GM12873 (cell line): ENCODE measurements around the gene PPP1R10.

Experiments used
- CTCF ChIP-seq: IDR thresholded peaks from 2 replicates; pipeline ENCODE4 v1.5.1; 2012; ENCODE audit warnings: low read depth, mild to moderate bottlenecking, moderate library complexity, low read length, control low read depth; ENCODE audit not compliant: insufficient read depth; ENCODE audit errors: missing control alignments

PPP1R10 gene

GRCh38 chr6:30570740-30571074 is 46.3 kb downstream of the PPP1R10 start:
- no peak for TF ChIP-seq CTCF

- TF ChIP-seq CTCF, result no peak
These were observed 46.8 kb downstream of the PPP1R10 start for GRCh38 chr6:30570263-30570662.

- TF ChIP-seq CTCF, result no peak
These were observed 48.8 kb downstream of the PPP1R10 start for GRCh38 chr6:30568245-30568644.

- TF ChIP-seq CTCF, result no peak
These were observed 51.3 kb downstream of the PPP1R10 start for GRCh38 chr6:30565772-30566171.

GRCh38 chr6:30564114-30564513 is 52.9 kb downstream of the PPP1R10 start:
- no peak for TF ChIP-seq CTCF

- no peak for TF ChIP-seq CTCF
These were observed 54.3 kb downstream of the PPP1R10 start for GRCh38 chr6:30562470-30563425.

GRCh38 chr6:30560930-30561329 is 56.1 kb downstream of the PPP1R10 start:
- no peak for TF ChIP-seq CTCF
